NK-92 (cell line): Measurements from ENCODE around the gene LYST.

Source experiments
- DNase-seq: peaks from one replicate; lab custom pipeline; 2025; ENCODE audit not compliant: unreplicated experiment; lab: John Stamatoyannopoulos, UW

The LYST gene

DNA sequence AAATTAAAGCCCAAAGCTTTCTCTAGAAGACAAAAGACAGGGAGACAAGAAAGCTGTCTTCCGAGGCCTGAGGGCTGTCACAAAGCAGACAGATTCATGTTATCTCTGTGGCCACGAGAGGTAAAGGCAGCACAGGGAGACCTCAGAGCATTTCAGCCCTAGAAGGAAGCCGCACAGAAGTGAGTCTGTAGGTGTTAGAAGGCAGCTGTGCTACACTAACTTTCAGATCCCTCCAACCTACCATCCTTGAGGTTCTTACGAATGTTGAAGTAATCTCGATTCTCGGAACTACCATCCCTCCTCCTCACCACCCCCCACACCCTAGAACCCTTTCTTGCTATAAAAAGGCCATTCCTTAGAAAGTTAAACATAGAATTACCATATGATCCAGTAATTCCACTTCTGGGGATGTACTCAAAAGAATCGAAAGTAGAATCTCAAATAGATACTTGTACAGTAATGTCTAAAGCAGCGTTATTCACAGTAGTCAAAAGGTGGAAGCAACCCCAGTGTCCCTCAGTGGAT, 21.5 kb upstream of the LYST start:
- no peak for DNase-seq

DNA sequence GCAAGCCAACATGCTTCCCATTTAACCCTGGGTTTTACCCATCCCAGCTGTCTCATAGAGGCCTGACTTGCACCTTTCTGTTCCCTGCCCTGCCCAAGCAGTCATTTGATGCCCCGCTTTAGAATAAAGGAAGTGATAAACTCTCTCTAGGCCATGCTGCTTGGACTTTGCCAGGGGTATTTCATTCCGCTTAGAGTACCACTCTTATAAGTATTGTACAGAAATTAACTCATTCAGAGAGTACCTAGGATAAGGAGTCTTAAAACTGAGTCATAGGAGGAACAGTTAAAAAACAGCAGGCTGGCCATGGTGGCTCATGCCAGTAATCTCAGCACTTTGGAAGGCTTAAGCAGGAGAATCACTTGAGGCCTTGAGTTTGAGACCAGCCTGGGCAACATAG, 21.0 kb upstream of the LYST start:
- no peak for DNase-seq

DNA sequence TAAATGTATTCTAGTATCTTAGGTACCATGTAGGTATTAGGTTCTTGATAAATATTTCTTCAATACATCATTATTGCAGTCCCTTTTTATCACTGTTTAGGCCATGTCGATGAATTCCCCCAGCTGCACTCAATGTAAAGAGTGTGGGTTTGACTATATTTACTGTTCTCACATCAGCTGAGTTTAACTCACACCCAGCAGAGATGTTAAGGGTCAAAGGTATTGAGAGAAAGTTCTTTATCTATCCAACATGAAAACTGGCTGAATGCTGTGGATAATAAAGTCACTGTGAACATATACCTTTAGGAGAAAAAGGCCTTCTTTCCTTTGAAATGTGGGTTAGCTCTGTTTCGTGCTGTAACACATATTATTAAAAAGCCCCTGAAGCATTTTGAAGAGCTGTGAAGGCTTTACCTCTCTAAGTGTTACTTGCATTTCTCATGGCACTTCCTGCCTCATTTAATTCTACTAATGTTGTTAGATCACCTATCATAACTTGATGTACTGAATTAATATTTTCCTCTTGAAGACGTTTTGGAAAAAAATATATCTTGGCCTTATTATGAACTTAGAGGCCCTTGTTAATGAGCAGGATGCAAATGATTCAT, 19.1 kb upstream of the LYST start:
- no peak for DNase-seq

GRCh38 chr1:235883261-235883927, 16.7 kb upstream of the LYST start:
- DNase-seq, result no peak

DNA sequence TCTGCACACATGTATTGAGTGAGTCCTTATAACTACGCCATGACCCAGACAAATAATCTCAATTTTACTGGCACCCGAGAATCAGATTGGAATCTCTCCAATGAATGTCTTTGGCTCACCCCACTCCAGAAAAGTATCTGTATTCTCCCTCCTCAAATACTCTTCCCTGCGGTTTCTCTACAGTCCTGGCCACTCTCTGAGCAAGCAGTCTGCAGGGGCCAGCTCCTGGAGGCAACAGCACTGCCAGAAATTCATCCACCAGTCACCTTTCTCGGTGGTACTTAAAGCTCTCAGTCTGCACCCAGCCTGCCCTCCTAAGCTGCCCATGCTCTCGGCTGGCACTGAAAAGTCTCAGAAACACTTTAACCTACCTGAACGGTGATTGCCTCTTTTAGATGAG, 16.1 kb upstream of the LYST start:
- DNase-seq, result no peak

GRCh38 chr1:235881930-235882700, 15.4 kb upstream of the LYST start:
- no peak for DNase-seq

DNA sequence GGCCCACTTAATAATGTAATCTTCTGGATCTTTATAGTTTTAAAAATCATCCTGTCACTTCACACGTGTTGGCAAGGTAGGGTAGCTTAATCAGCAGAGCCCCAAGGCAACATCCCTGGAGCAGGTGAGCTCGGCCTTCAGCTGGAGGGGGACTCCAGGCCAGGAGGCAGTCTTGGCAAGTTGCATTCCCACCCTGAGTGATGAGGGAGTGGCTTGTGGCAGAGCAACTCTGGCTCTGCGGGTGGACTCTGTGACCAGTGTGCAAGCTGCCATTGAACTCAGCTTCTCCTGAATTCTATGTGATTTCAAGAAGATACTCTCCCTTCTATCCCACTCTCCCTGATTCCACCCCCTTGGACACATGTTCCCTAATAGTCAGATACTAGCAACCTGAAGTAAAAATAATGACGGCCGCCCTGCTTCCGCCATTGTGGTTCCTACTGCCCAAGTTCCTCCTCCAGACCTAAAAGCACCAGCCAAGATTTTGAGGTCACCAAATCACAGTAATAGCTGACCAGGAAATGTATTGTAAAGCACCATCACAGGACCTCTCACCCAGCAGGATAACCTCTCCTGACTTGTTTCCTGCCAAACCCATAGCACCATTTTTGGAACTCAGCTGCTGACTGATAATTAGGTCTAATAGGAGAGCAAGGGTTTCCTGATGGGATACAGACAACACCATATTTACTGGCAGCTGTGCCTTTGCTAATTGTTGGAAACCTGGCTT, 11.5 kb upstream of the LYST start:
- no peak for DNase-seq

DNA sequence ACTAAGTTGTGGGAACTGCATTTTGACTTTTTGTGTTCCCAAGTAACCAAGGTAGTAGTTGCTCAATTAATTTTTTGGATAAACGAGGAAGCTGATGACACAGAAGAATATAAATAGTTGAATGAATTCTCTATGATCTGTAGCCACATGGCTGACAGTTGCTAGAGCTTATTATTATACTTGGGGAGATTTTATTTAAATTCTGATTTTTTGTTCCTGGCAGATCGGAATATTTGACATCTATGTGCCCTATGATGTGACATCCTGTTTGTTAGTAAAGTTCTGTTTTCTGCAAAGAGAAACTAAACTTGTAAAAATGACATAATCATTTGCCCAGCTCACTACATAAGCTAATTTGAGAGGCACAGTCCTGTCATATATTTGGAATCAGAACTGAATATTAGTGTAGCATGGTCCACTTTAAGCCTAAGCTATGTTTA, 9.7 kb upstream of the LYST start:
- DNase-seq, result no peak

GRCh38 chr1:235875036-235875597, 8.4 kb upstream of the LYST start:
- DNase-seq, result no peak

GRCh38 chr1:235874261-235874660, 7.6 kb upstream of the LYST start:
- no peak for DNase-seq

DNA sequence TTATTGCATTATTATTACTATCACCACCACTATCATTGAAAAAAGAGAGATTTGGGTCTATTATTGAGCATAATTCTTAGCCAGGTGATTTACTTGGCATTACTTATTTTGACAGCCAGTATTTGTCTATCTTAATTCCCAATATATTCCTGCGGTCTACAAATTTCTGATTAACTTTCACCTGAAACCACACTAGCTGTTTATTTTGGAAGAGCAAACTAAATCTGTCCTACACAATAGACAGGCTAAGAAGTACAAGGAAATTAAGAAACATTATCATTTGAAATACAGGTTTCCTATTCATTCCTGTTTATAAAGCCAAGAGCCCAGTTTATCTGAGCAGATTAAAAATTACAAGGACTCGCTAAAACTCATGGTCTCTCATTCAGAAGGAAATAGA, 6.9 kb upstream of the LYST start:
- DNase-seq, result no peak

DNA sequence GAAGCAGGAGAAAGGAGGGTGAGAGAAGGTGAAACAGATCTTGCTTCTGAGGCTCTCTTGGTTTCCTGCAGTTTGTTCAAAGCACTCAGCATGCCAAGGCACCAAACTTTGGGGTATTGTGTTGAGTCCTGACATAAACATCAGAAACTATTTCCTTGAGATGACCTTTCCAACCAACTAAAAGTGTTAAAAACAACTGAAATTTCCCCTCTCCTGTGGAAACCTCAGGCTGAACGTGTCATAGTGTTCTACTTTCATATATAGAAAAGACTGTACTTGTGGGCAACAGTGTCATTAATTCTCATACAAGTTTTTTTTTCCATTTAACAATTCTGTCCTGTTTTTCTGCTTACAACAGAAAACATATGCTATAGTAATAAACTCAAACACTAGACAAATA, 6.3 kb upstream of the LYST start:
- no peak for DNase-seq

- no peak for DNase-seq
Measured at GRCh38 chr1:235872270-235872669, 5.6 kb upstream of the LYST start.

- no peak for DNase-seq
Measured at GRCh38 chr1:235867903-235868469, 1.3 kb upstream of the LYST start.

- peak; percentile 80 for DNase-seq
Measured at GRCh38 chr1:235866913-235867845, 473 bp upstream of the LYST start.

DNA sequence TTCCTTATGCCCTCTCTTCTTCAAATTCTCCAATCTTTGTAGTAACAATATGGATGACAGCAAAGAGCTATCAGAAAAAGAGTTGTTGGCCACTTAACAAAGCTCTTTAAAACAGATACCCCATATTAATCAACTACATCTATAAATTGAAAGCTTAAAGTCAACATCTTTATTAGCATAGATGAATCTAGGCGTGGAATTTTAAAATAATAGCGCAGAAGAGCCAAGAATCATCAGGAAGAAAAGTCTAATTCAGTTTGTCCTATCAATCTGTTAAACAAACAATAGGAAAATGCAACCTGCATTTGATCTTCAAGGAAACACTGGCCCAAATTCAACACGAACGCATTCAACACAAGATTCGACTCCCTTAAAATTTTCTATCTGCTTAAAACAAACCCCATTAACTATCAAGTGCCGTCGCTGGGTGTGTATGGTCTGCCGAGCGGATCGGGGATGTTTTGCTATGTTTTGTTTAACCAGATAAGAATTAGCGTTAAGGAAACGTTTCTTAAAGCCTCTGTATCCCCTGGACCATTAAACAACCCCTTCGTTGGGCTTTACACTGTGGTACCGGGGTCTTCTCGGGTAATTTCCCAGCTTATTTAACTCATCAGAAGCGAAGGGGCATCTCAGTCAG, 1.0 kb downstream of the LYST start:
- no peak for DNase-seq

DNA sequence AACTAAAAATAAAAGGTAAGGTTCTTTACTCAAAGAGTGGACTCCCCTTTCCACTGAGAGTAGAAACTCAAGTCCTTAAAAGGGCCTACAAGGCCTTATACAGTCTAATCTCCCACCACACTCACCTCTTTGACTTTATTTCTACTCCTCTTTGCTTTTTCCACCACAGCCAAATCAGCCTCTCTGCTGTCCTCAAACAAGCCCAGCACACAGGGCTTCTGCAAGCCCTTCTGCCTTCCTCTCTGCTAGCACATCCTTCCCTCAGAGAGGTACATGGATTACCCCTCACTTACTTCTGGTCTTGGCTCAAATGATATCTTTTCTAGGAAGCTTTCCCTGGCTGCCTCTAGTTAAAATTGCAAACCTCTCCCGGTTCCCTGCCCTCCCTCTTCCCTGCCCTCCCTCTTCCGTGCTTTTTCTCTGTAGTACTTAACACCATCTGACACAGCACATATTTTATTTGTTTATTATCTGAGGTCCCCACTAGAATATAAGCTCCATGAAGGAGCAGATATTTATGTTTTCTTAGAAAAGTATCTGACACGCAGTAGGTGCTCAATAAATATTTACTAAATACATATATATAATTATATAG, 1.7 kb downstream of the LYST start:
- no peak for DNase-seq

- no peak for DNase-seq
Measured at GRCh38 chr1:235864469-235864868, 2.2 kb downstream of the LYST start.

DNA sequence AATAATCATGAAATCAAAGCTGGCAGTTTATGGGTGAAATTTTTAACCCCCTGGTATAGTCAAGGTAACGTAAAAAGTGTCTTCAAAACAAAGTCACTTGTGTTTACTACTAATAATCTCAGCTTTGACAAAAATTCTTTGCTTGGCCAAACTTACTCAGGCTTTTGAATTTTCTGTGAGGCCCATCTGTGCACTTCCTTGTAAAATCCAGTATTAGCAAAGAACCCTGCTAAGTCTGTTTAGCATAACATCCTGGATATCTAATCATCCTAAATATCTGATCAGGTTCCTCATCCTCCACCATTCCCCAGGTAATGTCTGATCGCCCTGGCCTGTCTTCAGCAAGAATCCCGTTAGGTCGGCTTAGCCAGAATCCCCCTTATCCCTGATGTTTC, 3.0 kb downstream of the LYST start:
- no peak for DNase-seq
